Non-pigmented ciliary epithelial cell (primary cell): ENCODE results near the gene CEP97.

ENCODE experiments used
- DNase-seq: peaks from one replicate; pipeline ENCODE4 v3.0.0-alpha.2; 2010; ENCODE audit warnings: low read depth

The CEP97 gene

GRCh38 chr3:101816215-101817149, 92.1 kb downstream of the CEP97 start:
- no peak for DNase-seq

- no peak for DNase-seq
These were observed 93.6 kb downstream of the CEP97 start for GRCh38 chr3:101817992-101818391.

GRCh38 chr3:101819649-101820206, 95.3 kb downstream of the CEP97 start:
- DNase-seq = no peak
